ENCODE results near the gene ADD3. TPM values are rescaled to one million over a fixed set of nuclear protein-coding genes. Genes with fewer than 3 reads are reported as not detected.

Gene ADD3
- total RNA-seq, 1 donor from 2014 or later = 341 TPM

- DNase-seq (ENCODE audit: low read depth) = peak; percentile 94
Measured at GRCh38 chr10:110005719-110006118, 2.1 kb upstream of the ADD3 start.

- DNase-seq (ENCODE audit: low read depth) = peak; percentile 67
Measured at GRCh38 chr10:110006358-110007160, 1.2 kb upstream of the ADD3 start.

- DNase-seq (ENCODE audit: low read depth) = no peak
Measured at GRCh38 chr10:110007161-110007700, 553 bp upstream of the ADD3 start.

GRCh38 chr10:110008518-110009339, 945 bp downstream of the ADD3 start:
- DNase-seq (ENCODE audit: low read depth) = peak; percentile 48

- no peak for DNase-seq (ENCODE audit: low read depth)
Measured at GRCh38 chr10:110009736-110010475, 2.1 kb downstream of the ADD3 start.

GRCh38 chr10:110010486-110011378, 2.9 kb downstream of the ADD3 start:
- no peak for DNase-seq (ENCODE audit: low read depth)

- DNase-seq (ENCODE audit: low read depth) = no peak
Measured at GRCh38 chr10:110011681-110012080, 3.9 kb downstream of the ADD3 start.

- DNase-seq (ENCODE audit: low read depth) = peak; percentile 78
Measured at GRCh38 chr10:110013630-110014293, 6.0 kb downstream of the ADD3 start.

- DNase-seq (ENCODE audit: low read depth) = peak; percentile 48
Measured at GRCh38 chr10:110016039-110016438, 8.3 kb downstream of the ADD3 start.

GRCh38 chr10:110017052-110017451, 9.3 kb downstream of the ADD3 start:
- no peak for DNase-seq (ENCODE audit: low read depth)

GRCh38 chr10:110017907-110018306, 10.1 kb downstream of the ADD3 start:
- DNase-seq (ENCODE audit: low read depth) = no peak

GRCh38 chr10:110020265-110020664, 12.5 kb downstream of the ADD3 start:
- no peak for DNase-seq (ENCODE audit: low read depth)

GRCh38 chr10:110022716-110023504, 15.1 kb downstream of the ADD3 start:
- DNase-seq (ENCODE audit: low read depth) = no peak

- DNase-seq (ENCODE audit: low read depth) = no peak
Measured at GRCh38 chr10:110023785-110024465, 16.1 kb downstream of the ADD3 start.

- no peak for DNase-seq (ENCODE audit: low read depth)
Measured at GRCh38 chr10:110029450-110029849, 21.7 kb downstream of the ADD3 start.

- DNase-seq (ENCODE audit: low read depth) = peak; percentile 25
Measured at GRCh38 chr10:110032801-110033700, 25.3 kb downstream of the ADD3 start.

- DNase-seq (ENCODE audit: low read depth) = peak; percentile 41
Measured at GRCh38 chr10:110033701-110034235, 26.0 kb downstream of the ADD3 start.

- no peak for DNase-seq (ENCODE audit: low read depth)
Measured at GRCh38 chr10:110034596-110034995, 26.8 kb downstream of the ADD3 start.

Measured in renal cortical epithelial cell (primary cell).